HFF-Myc (cell line): ENCODE data around the gene TMEM135.
"Not testable (repeated sequence)": the region's sequence is repeated elsewhere in the genome, so short reads cannot be mapped to it uniquely, and the experiment has no call there.

Source experiments
- DNase-seq: peaks from one replicate; pipeline ENCODE4 v3.0.0-alpha.2; 2011; ENCODE audit warnings: low read depth; ENCODE audit errors: extremely low read depth
- H3K4me3 ChIP-seq: replicated peaks from 2 replicates; pipeline ENCODE4 v1.5.1; 2011; ENCODE audit warnings: low read depth, mild to moderate bottlenecking, control low read depth, low read length
- CTCF ChIP-seq: IDR thresholded peaks from 2 replicates; pipeline ENCODE4 v1.5.1; 2012; ENCODE audit warnings: mild to moderate bottlenecking, low read depth, low read length, control low read depth; ENCODE audit errors: missing control alignments

The TMEM135 gene

GRCh38 chr11:87139475-87139874, 101.7 kb downstream of the TMEM135 start:
- no peak for DNase-seq
- no peak overlapping the region for H3K4me3 ChIP-seq
- TF ChIP-seq CTCF = no peak

- DNase-seq = no peak
- no peak for TF ChIP-seq CTCF
- H3K4me3 ChIP-seq = no peak overlapping the region
Measured at GRCh38 chr11:87141322-87141721, 103.6 kb downstream of the TMEM135 start.

GRCh38 chr11:87141980-87142514, 104.3 kb downstream of the TMEM135 start:
- TF ChIP-seq CTCF = no peak
- DNase-seq = no peak
- no peak overlapping the region for H3K4me3 ChIP-seq

- no peak for DNase-seq
- TF ChIP-seq CTCF = no peak
Measured at GRCh38 chr11:87142594-87142993, 104.9 kb downstream of the TMEM135 start.

GRCh38 chr11:87143641-87144040, 105.9 kb downstream of the TMEM135 start:
- no peak for DNase-seq
- no peak for TF ChIP-seq CTCF
- no peak overlapping the region for H3K4me3 ChIP-seq

More at GRCh38 chr11:87142594-87142993, 104.9 kb downstream of the TMEM135 start:
- H3K4me3 ChIP-seq = no peak overlapping the region

GRCh38 chr11:87144252-87144651, 106.5 kb downstream of the TMEM135 start:
- H3K4me3 ChIP-seq = no peak overlapping the region
- no peak for DNase-seq
- no peak for TF ChIP-seq CTCF

GRCh38 chr11:87148749-87149148, 111.0 kb downstream of the TMEM135 start:
- no peak overlapping the region for H3K4me3 ChIP-seq
- no peak for DNase-seq
- no peak for TF ChIP-seq CTCF

GRCh38 chr11:87149782-87150181, 112.0 kb downstream of the TMEM135 start:
- H3K4me3 ChIP-seq, DNase-seq: not testable (repeated sequence)
